CD4-positive, alpha-beta T cell treated with Interleukin-1 beta for 1 hour (primary cell): ENCODE results near the gene OR1A1.
A peak's percentile ranks its signal among the peaks of the same experiment; 100 is the strongest.
"Not testable (repeated sequence)": the region's sequence is repeated elsewhere in the genome, so short reads cannot be mapped to it uniquely, and the experiment has no call there.

Experiments
- DNase-seq, 2 donors: peaks; one replicate each; pipeline ENCODE4 v3.0.0-alpha.2; 2020 to 2022

OR1A1 gene

GRCh38 chr17:3207367-3207766 lies at the start of gene OR1A1:
Gene OR1A1 (plus strand): TSS chr17:3207667. CDS start chr17:3215621, 7,954 bp downstream.
- no peak for DNase-seq

GRCh38 chr17:3167574-3167973 lies 39.9 kb upstream of the OR1A1 start:
- peak in 1 of 2 donors; percentile 17 for DNase-seq

GRCh38 chr17:3189961-3190360 lies 17.5 kb upstream of the OR1A1 start:
- DNase-seq = no peak

- no peak for DNase-seq
These were observed 10.2 kb upstream of the OR1A1 start, which contains the start of gene OR1A2 for GRCh38 chr17:3197219-3197618. Gene OR1A2 (plus strand): TSS chr17:3197519. CDS start chr17:3197519, 0 bp downstream.

GRCh38 chr17:3208484-3208883 lies 1.0 kb downstream of the OR1A1 start:
- no peak for DNase-seq

GRCh38 chr17:3213001-3213400 lies 5.5 kb downstream of the OR1A1 start:
- no peak for DNase-seq

- DNase-seq = no peak
These were observed 6.1 kb downstream of the OR1A1 start for GRCh38 chr17:3213587-3213986.

GRCh38 chr17:3219978-3220377 lies 12.5 kb downstream of the OR1A1 start:
- DNase-seq = not testable (repeated sequence)

- no peak for DNase-seq
These were observed 14.4 kb downstream of the OR1A1 start for GRCh38 chr17:3221850-3222249.

GRCh38 chr17:3222505-3222904 lies 15.0 kb downstream of the OR1A1 start:
- peak in 1 of 2 donors; percentile 4 for DNase-seq

- not testable (repeated sequence) for DNase-seq
These were observed 17.4 kb downstream of the OR1A1 start for GRCh38 chr17:3224721-3225352.

GRCh38 chr17:3232300-3232699 lies 24.8 kb downstream of the OR1A1 start:
- not testable (repeated sequence) for DNase-seq

GRCh38 chr17:3238685-3239084 lies 31.2 kb downstream of the OR1A1 start:
- DNase-seq = peak; percentile 3 to 31

- DNase-seq = not testable (repeated sequence)
These were observed 33.6 kb downstream of the OR1A1 start for GRCh38 chr17:3241044-3241443.

- not testable (repeated sequence) for DNase-seq
These were observed 37.4 kb downstream of the OR1A1 start for GRCh38 chr17:3244841-3245240.

- not testable (repeated sequence) for DNase-seq
These were observed 41.5 kb downstream of the OR1A1 start for GRCh38 chr17:3249013-3249412.

GRCh38 chr17:3256575-3256974 lies 49.1 kb downstream of the OR1A1 start:
- DNase-seq = no peak

- no peak for DNase-seq
These were observed 52.7 kb downstream of the OR1A1 start for GRCh38 chr17:3260163-3260562.

GRCh38 chr17:3260600-3260999 lies 53.1 kb downstream of the OR1A1 start:
- no peak for DNase-seq
